Mammary epithelial cell (primary cell): ENCODE measurements around the gene CAPN7.
"Not testable (repeated sequence)": the region's sequence is repeated elsewhere in the genome, so short reads cannot be mapped to it uniquely, and the experiment has no call there.

Experiments used
- CTCF ChIP-seq, 2 donors: IDR thresholded peaks in 1 of 2; conservative IDR thresholded peaks in 1 of 2; 2 replicates each; pipeline ENCODE4 v1.5.1; 2011 to 2012; ENCODE audit warnings: inconsistent platforms in 2 of 2, low read length in 2 of 2, mild to moderate bottlenecking in 2 of 2, control low read depth in 1 of 2, low read depth in 1 of 2; ENCODE audit not compliant: insufficient read depth in 1 of 2; ENCODE audit errors: extremely low read depth in 1 of 2
- EZH2 ChIP-seq: IDR thresholded peaks from 2 replicates; pipeline ENCODE4 v1.6.1; 2012; ENCODE audit warnings: low read length, inconsistent platforms, borderline replicate concordance

GRCh38 chr3:15186477-15187164 lies 19.4 kb upstream of the CAPN7 start:
- TF ChIP-seq CTCF (conservative IDR thresholded peaks at IDR 0.05 in 1 of 2, IDR thresholded peaks at IDR 0.05 in 1 of 2; ENCODE audit: extremely low read depth in 1 of 2, insufficient read depth in 1 of 2, low read depth in 1 of 2, low read length in 2 of 2); EZH2: not testable (repeated sequence)
